ENCODE measurements around the gene RHOH. TPM values are rescaled to one million over a fixed set of nuclear protein-coding genes. Genes with fewer than 3 reads are reported as not detected.
A peak's percentile ranks its signal among the peaks of the same experiment; 100 is the strongest.

RHOH gene
- total and polyA plus RNA-seq, 10 donors: 51.4 to 112 (median 74.3) TPM

DNA sequence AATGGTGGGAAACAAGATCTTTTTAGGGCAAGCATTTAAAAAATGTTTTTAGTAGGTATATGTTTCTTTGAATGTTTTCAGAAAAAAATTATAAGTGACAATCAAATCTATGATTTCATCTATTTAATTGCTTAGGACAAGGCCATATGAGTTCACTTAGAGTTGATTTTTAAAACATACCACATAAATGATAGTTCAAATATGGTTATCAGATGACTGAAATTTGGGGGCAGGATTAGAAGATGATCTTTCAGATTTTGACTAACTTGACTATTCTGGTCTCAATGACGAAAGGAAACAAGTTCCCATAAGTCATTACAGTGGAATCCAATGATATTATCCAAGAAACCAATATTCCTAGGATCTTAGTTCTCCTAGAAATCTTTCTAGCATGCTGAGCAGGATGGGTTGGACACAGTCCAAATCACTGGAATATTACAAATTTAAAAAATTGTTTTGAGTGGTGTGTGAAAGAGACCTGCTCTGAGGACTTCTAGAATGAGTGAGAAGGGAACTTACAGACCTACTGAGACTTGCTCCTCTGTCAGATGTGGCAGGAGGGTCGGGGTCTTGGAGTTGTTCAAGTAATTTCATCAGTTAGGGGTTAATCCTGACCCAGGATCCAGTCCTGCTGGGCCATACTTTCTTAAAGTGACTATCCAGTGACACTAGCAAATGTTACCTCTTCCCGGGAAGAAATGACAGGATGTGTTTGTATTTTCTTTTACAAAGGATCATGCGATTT is 20.0 kb downstream of the RHOH start:
- no peak for TF ChIP-seq POLR2AphosphoS5 (IDR thresholded peaks at IDR 0.05)
- no peak for TF ChIP-seq POLR2A (IDR thresholded peaks at IDR 0.05)
- TF ChIP-seq, protein P1, sequence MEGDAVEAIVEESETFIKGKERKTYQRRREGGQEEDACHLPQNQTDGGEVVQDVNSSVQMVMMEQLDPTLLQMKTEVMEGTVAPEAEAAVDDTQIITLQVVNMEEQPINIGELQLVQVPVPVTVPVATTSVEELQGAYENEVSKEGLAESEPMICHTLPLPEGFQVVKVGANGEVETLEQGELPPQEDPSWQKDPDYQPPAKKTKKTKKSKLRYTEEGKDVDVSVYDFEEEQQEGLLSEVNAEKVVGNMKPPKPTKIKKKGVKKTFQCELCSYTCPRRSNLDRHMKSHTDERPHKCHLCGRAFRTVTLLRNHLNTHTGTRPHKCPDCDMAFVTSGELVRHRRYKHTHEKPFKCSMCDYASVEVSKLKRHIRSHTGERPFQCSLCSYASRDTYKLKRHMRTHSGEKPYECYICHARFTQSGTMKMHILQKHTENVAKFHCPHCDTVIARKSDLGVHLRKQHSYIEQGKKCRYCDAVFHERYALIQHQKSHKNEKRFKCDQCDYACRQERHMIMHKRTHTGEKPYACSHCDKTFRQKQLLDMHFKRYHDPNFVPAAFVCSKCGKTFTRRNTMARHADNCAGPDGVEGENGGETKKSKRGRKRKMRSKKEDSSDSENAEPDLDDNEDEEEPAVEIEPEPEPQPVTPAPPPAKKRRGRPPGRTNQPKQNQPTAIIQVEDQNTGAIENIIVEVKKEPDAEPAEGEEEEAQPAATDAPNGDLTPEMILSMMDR (IDR thresholded peaks at IDR 0.05 in 8 of 11, conservative IDR thresholded peaks at IDR 0.05 in 3 of 11): no peak
- 53 to 74% (median 66%) methylated on average over 4 of the region's 4 CpGs for WGBS, 5 donors
- no peaks in the 10 kb centered on the region for H3K27me3 ChIP-seq (replicated peaks in 1 of 7)
- H3K4me3 ChIP-seq: no peak overlapping the region
- DNase-seq: no peak
- intact Hi-C loops (cut with DNase I; ENCODE audit: low total_unique reads): no loop called here
- H3K9me3 ChIP-seq: no peaks in the 10 kb centered on the region
- H3K36me3 ChIP-seq: peaks cover 0 to 77% (median 7%) of the 10 kb centered on the region in 6 donors
- H3K27ac ChIP-seq: peak overlapping the region in 4 of 8 donors; percentile 19 to 54 (median 37)
- H3K4me1 ChIP-seq: peaks cover 44 to 100% (median 96%) of the 10 kb centered on the region in 6 donors

DNA sequence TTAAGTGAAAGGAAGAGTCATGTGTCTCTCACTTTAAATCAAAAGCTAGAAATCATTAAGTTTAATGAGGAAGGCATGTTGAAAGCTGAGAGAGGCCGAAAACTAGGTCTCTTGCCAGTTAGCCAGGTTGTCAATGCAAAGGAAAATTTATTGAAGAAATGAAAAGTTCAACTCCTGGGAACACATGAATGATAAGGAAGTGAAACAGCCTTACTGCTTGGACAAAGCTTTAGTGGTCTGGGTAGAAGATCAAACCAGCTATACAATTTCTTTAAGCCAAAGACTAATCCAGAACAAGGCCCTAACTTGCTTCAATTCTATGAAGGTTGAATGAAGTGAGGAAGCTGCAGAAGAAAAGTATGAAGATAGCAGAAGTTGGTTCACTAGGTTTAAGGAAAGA is 24.9 kb downstream of the RHOH start:
- Histone ChIP-seq H3K27ac (peak overlapping the region in 4 of 8 donors; percentile 25 to 60 (median 33)), H3K4me3 (peak overlapping the region in 1 of 8 donors; percentile 18), H3K27me3 (replicated peaks in 1 of 7) (no peaks in the 10 kb centered on the region), H3K36me3 (peaks cover 0 to 76% (median 6%) of the 10 kb centered on the region in 6 donors), H3K9me3 (peaks cover 0 to 2% (median 0%) of the 10 kb centered on the region in 8 donors), H3K4me1 (peaks cover 47 to 100% (median 85%) of the 10 kb centered on the region in 6 donors)
- DNase-seq: no peak
- WGBS, 5 donors: 73 to 84% (median 77%) methylated on average over 1 of the region's 1 CpG
- TF ChIP-seq, protein P1 (IDR thresholded peaks at IDR 0.05 in 8 of 11, conservative IDR thresholded peaks at IDR 0.05 in 3 of 11): no peak
- TF ChIP-seq POLR2A (IDR thresholded peaks at IDR 0.05): no peak
- intact Hi-C loops (cut with DNase I; ENCODE audit: low total_unique reads): no loop called here

DNA sequence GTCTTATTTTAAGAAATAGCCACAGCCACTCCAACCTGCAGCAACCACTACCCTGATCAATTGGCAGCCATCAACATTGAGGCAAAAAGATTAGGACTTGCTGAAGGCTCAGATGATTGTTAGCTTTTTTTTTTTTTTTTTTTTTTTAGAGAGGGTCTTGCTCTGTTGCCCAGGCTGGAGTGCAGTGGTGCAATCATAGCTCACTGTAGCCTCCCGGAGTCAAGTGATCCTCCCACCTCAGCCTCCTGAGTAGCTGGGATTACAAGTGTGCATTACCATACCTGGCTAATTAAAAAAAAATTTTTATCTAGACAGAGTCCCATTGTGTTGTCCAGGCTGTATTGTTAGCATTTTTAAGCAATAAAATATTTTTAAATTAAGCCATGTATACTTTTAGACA is 26.5 kb downstream of the RHOH start:
- DNase-seq: no peak
- no peak for TF ChIP-seq POLR2AphosphoS5 (IDR thresholded peaks at IDR 0.05)
- no peak for TF ChIP-seq POLR2A (IDR thresholded peaks at IDR 0.05)
- TF ChIP-seq, protein P1 (IDR thresholded peaks at IDR 0.05 in 8 of 11, conservative IDR thresholded peaks at IDR 0.05 in 3 of 11): no peak
- 75 to 100% (median 83%) methylated on average over 1 of the region's 1 CpG for WGBS, 5 donors
- Histone ChIP-seq H3K27ac (peak overlapping the region in 3 of 8 donors; percentile 21 to 71 (median 60)), H3K4me3 (no peak overlapping the region), H3K9me3 (peaks cover 0 to 2% (median 0%) of the 10 kb centered on the region in 8 donors), H3K36me3 (peaks cover 0 to 65% (median 3%) of the 10 kb centered on the region in 6 donors), H3K27me3 (replicated peaks in 1 of 7) (no peaks in the 10 kb centered on the region), H3K4me1 (peaks cover 46 to 100% (median 86%) of the 10 kb centered on the region in 6 donors)
- intact Hi-C loops (cut with DNase I; ENCODE audit: low total_unique reads): no loop called here

DNA sequence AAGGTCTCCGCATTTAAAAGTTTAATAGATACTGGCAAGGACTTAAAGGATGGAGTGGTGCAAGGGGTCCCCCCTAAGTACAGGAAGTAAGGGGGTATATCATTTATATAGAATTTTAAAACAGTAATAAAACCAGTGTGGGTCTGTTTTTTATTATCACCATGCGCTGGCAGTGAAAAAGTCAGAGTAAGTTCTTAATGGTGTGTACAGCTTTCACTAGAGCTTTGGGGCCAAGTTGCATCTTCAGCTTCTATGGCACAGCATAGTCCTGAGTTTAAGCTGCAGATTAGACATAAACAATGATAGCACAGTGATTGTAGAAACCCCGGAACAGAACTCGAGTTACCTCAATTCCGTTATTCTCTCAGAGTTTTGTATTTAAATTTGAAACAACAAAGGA is 27.6 kb downstream of the RHOH start:
- 77 to 92% (median 88%) methylated on average over 5 of the region's 5 CpGs for WGBS, 5 donors
- TF ChIP-seq, protein P1 (IDR thresholded peaks at IDR 0.05 in 8 of 11, conservative IDR thresholded peaks at IDR 0.05 in 3 of 11): no peak
- no peak for TF ChIP-seq POLR2AphosphoS5 (IDR thresholded peaks at IDR 0.05)
- TF ChIP-seq POLR2A (IDR thresholded peaks at IDR 0.05): no peak
- Histone ChIP-seq H3K9me3 (peaks cover 0 to 2% (median 0%) of the 10 kb centered on the region in 8 donors), H3K36me3 (peaks cover 0 to 60% (median 0%) of the 10 kb centered on the region in 6 donors), H3K4me1 (peaks cover 41 to 100% (median 86%) of the 10 kb centered on the region in 6 donors), H3K27ac (peak overlapping the region in 5 of 8 donors; percentile 2 to 82 (median 63)), H3K27me3 (replicated peaks in 1 of 7) (no peaks in the 10 kb centered on the region), H3K4me3 (no peak overlapping the region)
- intact Hi-C loops (cut with DNase I; ENCODE audit: low total_unique reads): no loop called here
- no peak for DNase-seq

All from spleen (tissue), 11 donors.